Effector memory CD8-positive, alpha-beta T cell (primary cell): ENCODE measurements around the gene UPK3B.
A peak's percentile ranks its signal among the peaks of the same experiment; 100 is the strongest.
"Not testable (repeated sequence)": the region's sequence is repeated elsewhere in the genome, so short reads cannot be mapped to it uniquely, and the experiment has no call there.

Experiments used
- ATAC-seq: fragments of 150-1000 bp; cut with Tn5 transposase; replicated peaks from 2 replicates; pipeline ENCODE4 v1.10.0; 2021; ENCODE audit warnings: mild to moderate bottlenecking, moderate library complexity
- DNase-seq, 3 experiments: peaks; one replicate each; pipeline ENCODE4 v3.0.0; 2021
- H3K27ac Mint-ChIP-seq, 2 donors: one replicate each; pipeline ENCODE4 v1.8.0; 2022; ENCODE audit warnings: mild to moderate bottlenecking in 2 of 2, mixed read lengths in 2 of 2, moderate library complexity in 2 of 2
- H3K27me3 Mint-ChIP-seq, 2 donors: one replicate each; pipeline ENCODE4 v1.8.0; 2022; ENCODE audit warnings: mixed read lengths in 2 of 2
- H3K36me3 Mint-ChIP-seq: one replicate; pipeline ENCODE4 v1.8.0; 2022; ENCODE audit warnings: mild to moderate bottlenecking, moderate library complexity, mixed read lengths; ENCODE audit not compliant: insufficient read depth
- H3K4me1 Mint-ChIP-seq, 2 donors: one replicate each; pipeline ENCODE4 v1.8.0; 2022; ENCODE audit warnings: low read depth in 2 of 2, mixed read lengths in 2 of 2
- H3K4me3 Mint-ChIP-seq, 2 donors: one replicate each; pipeline ENCODE4 v1.8.0; 2022; ENCODE audit warnings: mild to moderate bottlenecking in 2 of 2, mixed read lengths in 2 of 2, moderate library complexity in 2 of 2
- H3K9me3 Mint-ChIP-seq, 2 donors: one replicate each; pipeline ENCODE4 v1.8.0; 2022; ENCODE audit warnings: mixed read lengths in 2 of 2

Gene UPK3B

DNA sequence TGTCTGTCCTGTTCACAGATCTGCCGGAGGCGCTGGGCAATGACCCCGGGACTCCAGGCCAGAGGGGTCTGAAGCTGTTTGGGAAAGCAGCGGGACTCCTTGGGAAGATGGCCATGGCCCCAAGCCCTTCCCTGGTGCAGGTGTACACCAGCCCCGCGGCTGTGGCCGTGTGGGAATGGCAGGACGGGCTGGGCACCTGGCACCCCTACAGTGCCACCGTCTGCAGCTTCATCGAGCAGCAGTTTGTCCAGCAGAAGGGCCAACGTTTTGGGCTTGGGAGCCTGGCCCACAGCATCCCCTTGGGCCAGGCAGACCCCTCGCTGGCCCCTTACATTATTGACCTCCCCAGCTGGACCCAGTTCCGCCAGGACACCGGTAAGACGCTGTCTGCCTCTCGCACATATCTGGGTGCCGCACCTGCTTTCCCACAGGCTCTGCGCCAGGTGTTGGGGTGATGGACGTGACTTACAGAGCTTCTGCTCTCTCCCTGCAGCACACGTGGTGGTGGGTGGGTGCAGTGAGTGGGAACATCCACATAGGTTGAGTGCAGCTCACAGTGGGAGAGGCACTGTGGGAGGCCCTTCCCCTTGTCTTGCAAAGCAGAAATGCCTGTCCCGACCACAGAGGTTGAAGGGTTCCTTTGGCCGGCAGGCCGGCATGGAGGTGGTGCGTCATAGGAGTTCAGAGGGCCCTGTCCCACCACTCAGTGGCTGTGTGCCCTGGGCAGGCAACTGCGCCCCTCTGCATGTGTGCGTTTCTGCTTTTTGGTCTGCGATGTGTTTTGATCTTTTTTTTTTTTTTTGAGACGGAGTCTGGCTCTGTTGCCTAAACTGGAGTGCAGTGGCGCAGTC lies 29.7 kb upstream of the UPK3B start:
- not testable (repeated sequence) for ATAC-seq, DNase-seq

DNA sequence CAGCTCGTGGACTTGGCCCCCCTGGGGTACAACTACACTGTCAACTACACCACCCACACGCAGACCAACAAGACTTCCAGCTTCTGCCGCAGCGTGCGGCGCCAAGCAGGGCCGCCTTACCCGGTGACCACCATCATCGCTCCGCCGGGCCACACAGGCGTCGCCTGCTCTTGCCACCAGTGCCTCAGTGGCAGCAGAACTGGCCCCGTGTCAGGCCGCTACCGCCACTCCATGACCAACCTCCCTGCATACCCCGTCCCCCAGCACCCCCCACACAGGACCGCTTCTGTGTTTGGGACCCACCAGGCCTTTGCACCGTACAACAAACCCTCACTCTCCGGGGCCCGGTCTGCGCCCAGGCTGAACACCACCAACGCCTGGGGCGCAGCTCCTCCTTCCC lies 27.7 kb upstream of the UPK3B start:
- H3K4me1 Mint-ChIP-seq, DNase-seq, H3K27ac Mint-ChIP-seq, H3K36me3 Mint-ChIP-seq, H3K4me3 Mint-ChIP-seq, ATAC-seq, H3K27me3 Mint-ChIP-seq, H3K9me3 Mint-ChIP-seq: not testable (repeated sequence)

More for the DNA sequence above, 29.7 kb upstream of the UPK3B start:
- H3K4me1 Mint-ChIP-seq, H3K4me3 Mint-ChIP-seq, H3K27me3 Mint-ChIP-seq, H3K27ac Mint-ChIP-seq, H3K36me3 Mint-ChIP-seq, H3K9me3 Mint-ChIP-seq: not testable (repeated sequence)

DNA sequence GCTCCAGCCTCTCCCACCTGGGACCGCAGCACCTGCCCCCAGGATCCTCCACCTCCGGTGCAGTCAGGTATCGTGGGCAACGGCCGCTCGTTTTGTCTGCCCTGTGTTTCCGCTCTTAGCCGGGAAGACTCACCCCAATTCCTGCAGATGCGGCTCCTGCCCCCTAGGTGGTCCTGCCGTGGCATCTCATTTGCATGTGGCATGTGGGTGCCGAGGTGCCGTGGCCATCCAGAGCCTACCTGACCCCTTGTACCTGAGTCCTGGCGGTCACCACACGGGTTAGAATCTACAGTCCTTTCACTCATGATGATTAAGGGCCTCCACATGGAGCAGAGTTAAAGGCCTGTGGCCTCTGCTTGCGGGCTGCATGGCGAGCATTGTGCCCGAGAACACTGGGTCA lies 27.3 kb upstream of the UPK3B start:
- not testable (repeated sequence) for H3K4me3 Mint-ChIP-seq, H3K9me3 Mint-ChIP-seq, H3K27ac Mint-ChIP-seq, H3K4me1 Mint-ChIP-seq, H3K36me3 Mint-ChIP-seq, ATAC-seq, DNase-seq, H3K27me3 Mint-ChIP-seq

DNA sequence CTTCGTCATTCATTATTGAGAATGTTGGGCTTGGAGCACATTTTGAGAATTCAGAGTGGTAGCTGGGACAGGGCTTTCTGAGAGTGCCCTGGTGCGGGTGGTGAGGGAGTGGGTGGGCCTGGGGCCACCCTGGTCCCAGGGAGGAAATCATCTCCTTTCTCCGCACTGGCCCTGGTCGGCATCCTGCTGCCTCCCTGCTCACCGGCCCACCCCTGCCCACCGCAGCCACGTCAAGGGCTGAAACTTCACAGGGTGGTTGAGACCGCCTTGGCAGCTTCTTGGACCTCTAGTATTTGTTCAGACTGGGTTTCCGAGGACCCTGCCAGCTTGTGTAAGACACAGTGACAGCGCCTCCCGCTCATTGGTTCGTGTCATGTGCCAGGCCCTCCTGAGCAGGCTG lies 25.9 kb upstream of the UPK3B start:
- H3K27me3 Mint-ChIP-seq, DNase-seq, H3K4me1 Mint-ChIP-seq, H3K4me3 Mint-ChIP-seq, H3K9me3 Mint-ChIP-seq, H3K36me3 Mint-ChIP-seq, ATAC-seq, H3K27ac Mint-ChIP-seq: not testable (repeated sequence)

DNA sequence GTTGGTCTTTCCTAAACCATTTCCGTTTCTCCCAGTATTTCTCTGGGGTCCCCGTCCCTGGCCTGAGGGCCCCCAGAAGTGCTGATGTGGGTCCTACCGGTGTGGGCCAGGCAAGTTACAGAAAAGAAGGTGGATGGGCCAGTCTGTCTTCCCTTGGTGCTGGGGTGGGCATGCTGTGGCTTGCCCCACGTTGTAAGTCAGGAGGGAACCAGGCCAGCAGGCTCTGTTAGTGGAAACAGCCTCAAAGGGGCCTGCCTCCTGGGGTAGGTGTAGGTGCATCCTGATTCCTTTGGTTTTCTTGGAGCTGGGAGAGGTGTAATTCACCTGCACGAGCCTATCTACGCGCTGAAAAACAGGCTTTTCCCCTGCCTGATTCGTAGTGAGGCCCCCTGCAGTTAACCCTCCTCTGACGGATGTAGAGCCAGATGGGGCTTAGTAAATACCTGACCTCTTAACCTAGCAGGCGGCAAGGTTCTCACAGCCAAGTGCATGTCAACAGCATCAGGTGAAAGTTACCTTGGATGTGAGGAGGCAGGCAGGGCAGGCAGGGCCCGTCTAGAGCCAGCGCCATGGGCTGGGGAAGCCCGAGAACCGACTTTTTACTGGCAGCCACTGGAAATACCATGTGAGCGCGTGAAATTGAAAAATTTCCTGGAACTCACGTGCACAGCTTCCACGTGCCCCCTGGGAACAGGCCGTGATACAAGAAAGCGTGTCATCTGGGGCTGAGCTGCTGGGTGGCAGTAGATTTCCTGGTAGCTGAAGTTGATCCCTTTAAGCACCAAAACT lies 24.3 kb upstream of the UPK3B start:
- peak overlapping the region in 1 of 2 donors; percentile 65 for H3K27ac Mint-ChIP-seq
- not testable (repeated sequence) for DNase-seq, H3K4me1 Mint-ChIP-seq, H3K27me3 Mint-ChIP-seq, H3K9me3 Mint-ChIP-seq, H3K36me3 Mint-ChIP-seq, H3K4me3 Mint-ChIP-seq
- ATAC-seq = peak; percentile 7

DNA sequence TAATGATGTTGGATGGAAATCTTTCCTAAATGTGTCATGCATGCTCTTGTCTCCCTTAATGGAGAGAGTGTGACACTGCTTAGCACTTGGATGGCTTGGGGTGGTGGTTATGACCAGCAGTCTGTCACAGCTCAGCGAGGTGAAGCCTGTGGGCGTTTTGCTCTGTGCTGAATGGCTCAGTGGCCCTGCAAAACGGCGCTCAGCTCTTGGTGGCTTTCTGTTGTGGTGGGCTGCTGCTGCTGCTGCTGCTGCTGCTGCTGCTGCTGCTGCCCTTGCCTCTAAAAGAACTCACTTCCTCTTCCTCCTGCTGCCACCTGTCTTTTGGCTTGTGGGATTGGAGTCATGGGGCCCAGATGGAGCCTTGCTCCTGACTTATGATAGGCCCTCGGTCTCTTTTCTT lies 23.7 kb upstream of the UPK3B start:
- ATAC-seq = peak; percentile 98
- H3K27ac Mint-ChIP-seq = peak overlapping the region in 1 of 2 donors; percentile 65
- H3K36me3 Mint-ChIP-seq, H3K27me3 Mint-ChIP-seq, DNase-seq, H3K4me1 Mint-ChIP-seq, H3K9me3 Mint-ChIP-seq: not testable (repeated sequence)
- H3K4me3 Mint-ChIP-seq = peak overlapping the region in 1 of 2 donors; percentile 14

DNA sequence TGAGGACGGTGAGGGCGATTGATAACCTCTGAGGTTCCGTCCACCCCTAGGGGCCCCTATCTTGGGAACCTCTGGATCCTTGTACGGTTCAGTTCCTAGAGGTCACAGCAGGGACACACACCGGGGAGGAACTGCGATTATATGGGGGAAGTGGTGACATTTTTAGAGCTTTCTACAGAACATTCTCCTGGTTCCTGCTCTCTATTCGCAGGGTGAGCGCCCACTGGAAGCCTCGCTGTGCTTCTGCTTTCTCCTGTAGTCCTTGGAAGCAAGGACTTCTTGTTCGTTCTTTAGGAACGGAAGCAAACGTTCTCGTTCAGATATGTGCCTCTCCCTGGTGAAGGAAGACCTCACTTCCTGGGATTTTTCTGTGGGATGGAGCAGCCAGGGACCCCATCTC lies 22.4 kb upstream of the UPK3B start:
- DNase-seq, H3K27ac Mint-ChIP-seq, H3K27me3 Mint-ChIP-seq, ATAC-seq, H3K36me3 Mint-ChIP-seq, H3K9me3 Mint-ChIP-seq, H3K4me3 Mint-ChIP-seq, H3K4me1 Mint-ChIP-seq: not testable (repeated sequence)

DNA sequence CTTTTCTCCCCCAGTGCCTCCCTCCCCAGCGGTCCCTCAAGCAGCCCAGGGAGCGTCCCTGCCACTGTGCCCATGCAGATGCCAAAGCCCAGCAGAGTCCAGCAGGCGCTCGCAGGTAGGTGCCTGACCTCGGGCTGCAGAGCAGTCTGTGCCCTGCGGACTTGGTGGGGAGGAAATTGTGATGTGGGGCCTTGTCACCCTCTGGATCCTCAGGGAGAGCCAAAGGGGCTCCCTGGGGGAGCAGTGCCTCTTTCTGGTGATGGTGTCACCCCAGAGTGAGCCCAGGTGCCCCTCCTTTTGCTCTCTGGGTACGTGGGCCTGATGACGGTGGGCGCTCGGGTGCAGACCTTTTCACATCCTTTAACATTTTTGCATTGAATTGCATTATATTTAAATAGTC lies 18.2 kb upstream of the UPK3B start:
- not testable (repeated sequence) for H3K27me3 Mint-ChIP-seq, H3K4me1 Mint-ChIP-seq, ATAC-seq, H3K27ac Mint-ChIP-seq, H3K4me3 Mint-ChIP-seq, DNase-seq, H3K36me3 Mint-ChIP-seq, H3K9me3 Mint-ChIP-seq

DNA sequence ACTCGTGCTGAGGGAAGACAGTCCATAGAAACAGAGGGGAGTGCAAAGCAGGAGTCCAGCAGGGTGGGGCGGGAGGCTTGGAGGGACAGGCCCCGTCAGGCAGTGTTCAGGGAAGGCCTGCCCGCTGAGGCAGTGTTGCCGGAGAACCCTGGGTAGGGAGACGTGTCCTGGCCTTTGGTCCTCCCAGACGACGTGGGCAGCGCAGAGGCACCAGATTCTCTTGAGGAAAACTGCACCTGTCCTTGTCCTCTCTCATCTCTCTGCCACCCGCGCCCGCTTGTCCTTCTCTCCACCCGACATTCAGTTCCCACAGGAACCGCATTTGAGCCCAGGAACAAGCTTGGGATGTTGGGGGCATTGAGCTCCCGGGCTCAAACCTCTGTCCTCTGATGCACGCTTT lies 14.6 kb upstream of the UPK3B start:
- not testable (repeated sequence) for H3K4me1 Mint-ChIP-seq, H3K36me3 Mint-ChIP-seq, H3K27ac Mint-ChIP-seq, H3K9me3 Mint-ChIP-seq, DNase-seq, H3K27me3 Mint-ChIP-seq, ATAC-seq, H3K4me3 Mint-ChIP-seq

DNA sequence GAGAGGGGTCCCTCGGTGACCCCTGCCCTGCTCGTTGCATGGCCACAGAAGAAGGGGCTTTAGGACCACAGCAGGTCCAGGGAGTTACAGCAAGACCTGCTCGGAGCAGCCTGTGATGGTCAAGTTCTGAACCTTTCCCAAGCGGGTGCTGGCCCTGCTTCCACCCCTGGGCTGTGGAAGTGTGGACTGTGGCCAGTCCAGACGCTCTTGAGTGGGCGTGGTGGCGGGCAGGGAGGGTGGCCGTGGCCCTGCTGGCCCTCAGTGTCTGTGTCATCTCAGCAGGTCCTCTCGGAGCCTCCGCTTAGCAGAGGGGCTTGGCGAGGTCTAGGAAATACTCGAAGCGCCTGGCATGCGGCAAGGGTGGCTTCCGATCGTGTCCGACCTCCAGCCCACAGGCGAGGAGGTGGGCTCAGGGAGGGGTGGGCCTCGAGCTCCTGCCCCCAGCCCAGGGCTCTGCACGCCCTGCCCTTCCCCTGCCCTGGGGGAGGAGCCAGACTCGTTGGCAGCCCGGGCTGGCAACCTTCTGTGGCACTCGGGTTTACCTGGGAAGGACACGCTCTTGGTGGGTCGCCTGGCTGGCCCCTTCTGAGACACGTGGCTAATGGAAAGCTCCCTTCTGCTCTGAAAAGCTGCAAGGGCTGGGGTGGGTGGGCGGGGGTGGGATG lies 12.3 kb upstream of the UPK3B start:
- not testable (repeated sequence) for H3K9me3 Mint-ChIP-seq, H3K4me3 Mint-ChIP-seq, H3K27me3 Mint-ChIP-seq, ATAC-seq, H3K36me3 Mint-ChIP-seq, H3K27ac Mint-ChIP-seq, DNase-seq, H3K4me1 Mint-ChIP-seq

DNA sequence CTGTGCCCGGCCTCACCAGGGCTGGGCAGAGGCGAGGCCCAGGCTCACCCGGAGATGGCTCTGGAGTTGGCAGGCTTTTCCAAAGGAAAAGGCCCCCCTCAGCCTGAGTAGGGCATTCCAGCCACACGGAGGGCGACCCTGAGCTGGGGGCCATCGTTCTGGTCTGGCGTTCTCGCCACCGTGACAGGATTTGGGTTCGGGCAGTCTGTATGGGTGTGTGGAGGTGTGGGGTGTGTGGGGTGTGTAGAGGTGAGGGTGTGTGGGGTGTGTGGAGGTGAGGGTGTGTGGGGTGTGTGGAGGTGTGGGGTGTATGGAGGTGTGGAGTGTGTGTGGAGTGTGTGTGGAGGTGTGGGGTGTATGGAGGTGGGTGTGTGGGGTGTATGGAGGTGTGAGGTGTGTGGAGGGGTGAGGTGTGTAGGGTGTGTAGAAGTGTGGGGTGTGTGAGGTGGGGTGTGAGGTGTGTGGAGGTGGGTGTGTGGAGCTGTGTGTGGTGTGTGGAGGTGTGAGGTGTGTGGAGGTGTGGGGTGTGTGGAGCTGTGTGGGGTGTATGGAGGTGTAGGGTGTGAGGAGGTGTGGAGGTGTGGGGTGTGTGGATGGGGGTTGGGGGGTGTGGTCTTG lies 11.7 kb upstream of the UPK3B start:
- H3K9me3 Mint-ChIP-seq, H3K4me1 Mint-ChIP-seq, H3K36me3 Mint-ChIP-seq, H3K4me3 Mint-ChIP-seq, H3K27ac Mint-ChIP-seq, DNase-seq, H3K27me3 Mint-ChIP-seq: not testable (repeated sequence)
- ATAC-seq = peak; percentile 47

DNA sequence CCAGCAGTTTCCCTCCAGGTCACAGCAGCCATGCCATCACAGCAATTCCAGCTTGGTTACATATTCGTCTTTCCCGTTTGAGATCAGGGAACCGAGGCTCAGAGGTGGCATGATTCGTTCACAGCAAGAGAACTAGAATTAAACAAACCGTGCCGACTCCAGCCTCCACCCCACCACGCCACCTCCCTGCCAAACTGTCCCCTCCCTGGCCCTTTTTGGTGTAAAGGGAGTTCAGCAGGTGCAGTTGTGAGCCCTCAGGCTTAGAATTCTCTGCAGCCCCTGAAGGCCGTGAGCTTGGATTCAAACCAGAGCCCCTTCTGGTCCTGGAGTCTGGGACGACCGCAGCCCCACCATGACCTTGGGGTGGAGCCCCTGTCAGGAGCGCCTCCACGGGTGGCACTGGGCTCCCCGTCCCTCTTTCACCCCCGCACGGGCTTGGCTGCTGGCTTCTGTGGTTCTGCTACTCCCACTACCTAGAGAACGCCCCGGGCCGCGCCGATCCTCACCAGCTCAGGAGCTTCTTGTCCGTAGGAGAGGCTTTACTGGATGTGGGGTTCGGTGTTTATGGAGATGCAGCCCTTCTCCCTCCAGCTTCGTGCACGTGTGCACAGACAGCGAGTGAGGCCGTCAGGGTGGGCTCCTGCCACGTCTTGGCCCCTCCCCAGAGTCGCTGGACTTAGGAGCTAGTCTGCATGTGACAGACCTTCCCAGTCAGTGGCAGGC lies 11.0 kb upstream of the UPK3B start:
- H3K27me3 Mint-ChIP-seq, H3K4me3 Mint-ChIP-seq, H3K27ac Mint-ChIP-seq, H3K36me3 Mint-ChIP-seq, DNase-seq, H3K9me3 Mint-ChIP-seq, H3K4me1 Mint-ChIP-seq: not testable (repeated sequence)
- peak; percentile 53 for ATAC-seq

DNA sequence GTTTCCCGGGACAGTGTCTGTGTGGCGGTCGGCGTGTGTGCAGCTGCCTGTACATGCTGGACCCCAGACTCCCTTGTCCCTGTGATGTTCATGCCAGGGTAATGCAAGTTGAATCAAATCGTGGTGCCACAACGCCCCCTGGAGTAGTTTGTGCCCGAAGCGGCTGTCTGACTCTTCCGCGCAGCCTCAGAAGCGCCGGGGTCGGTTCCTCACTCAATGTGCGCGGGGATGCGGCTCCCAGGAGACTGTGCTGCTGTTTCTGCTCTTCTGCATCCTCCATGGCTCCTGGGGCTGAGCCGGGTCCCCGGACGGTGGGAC lies 10.5 kb upstream of the UPK3B start:
- not testable (repeated sequence) for H3K27ac Mint-ChIP-seq, H3K4me3 Mint-ChIP-seq, DNase-seq, H3K9me3 Mint-ChIP-seq, H3K27me3 Mint-ChIP-seq, H3K4me1 Mint-ChIP-seq, H3K36me3 Mint-ChIP-seq
- ATAC-seq = peak; percentile 71
